CD4-positive, alpha-beta T cell treated with Interleukin-4 for 4 hours (primary cell): ENCODE measurements around the gene ARAP2.

Experiments
- DNase-seq: peaks from one replicate; pipeline ENCODE4 v3.0.0-alpha.2; 2020

Gene ARAP2

DNA sequence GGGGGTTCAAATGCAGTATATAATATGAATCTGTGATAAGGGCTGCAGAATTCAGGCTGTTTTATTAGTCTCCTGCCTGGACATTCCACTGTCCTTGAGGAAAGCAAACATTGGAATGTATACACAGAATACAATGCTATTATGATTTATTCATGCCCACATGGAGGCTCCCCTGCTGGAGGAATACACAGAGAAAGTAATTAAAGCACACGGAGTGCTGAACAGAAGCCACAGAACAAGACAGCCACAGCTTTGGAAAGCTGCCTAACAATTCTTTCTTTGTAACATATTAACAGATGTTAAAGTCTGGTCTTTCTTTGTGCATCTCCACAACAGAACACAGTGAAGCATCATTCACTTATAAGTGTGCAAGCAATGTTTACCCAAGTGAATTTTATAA is 155.8 kb downstream of the ARAP2 start:
- DNase-seq: no peak

DNA sequence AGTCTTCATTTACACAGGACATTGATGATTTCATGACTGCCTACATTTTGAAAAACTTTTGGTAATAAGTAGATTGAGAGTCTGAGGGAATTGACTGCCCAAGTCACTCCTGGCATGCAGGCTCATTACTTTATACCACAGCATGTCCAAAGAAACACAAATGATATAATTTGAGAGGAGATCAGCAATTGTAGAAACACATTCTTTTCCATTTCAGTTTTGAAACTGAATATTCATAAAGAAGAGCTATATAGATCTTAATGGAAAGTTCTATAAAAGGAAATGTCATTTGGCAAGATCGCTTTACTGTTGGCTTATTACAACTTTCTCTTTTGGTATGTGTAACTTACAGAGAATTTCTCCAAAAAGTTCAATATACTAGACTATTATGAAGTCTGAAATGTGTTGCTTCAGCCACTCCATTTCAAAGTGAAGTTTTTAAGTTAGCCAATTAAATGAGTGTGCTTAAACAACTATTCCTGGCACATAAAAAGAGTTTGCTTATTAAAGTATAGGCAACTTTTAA is 158.0 kb downstream of the ARAP2 start:
- no peak for DNase-seq

DNA sequence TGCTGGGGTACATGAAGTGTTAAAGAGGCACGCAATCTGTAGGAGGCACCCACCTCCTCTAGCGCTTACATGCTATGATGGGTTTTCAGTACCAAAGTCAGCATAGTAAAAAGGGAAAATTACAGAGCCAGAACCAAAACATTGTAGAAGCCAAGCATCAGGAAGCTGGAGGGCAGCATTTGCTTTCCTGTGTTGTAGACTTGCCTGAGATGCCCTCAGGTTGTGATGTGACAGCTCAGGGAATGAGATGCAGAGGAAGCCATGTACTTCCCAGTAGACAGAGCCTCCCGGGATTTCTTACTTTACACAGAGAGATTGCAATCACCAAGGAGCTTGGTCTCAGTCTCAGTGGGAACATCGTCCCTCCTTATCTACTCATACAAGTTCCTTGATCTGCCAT is 161.5 kb downstream of the ARAP2 start:
- no peak for DNase-seq

DNA sequence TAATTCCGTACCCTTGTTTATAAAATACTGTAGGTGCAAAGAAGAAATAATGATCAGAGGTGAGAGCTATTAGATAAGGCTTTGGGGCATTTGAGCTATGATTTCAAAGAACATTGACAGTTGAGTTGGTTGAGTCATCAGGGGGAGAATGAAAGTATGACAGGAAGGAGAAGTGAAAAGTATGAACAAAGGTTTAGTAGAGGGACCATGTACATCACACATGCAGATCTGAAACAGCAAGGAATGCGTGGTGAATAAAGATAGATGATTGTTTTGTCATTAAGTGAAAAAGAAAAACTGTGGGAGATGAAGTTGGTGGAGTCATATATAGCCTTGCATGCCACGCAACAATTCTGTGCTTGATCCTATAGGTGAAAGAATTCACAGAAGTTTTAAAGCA is 163.1 kb downstream of the ARAP2 start:
- no peak for DNase-seq

DNA sequence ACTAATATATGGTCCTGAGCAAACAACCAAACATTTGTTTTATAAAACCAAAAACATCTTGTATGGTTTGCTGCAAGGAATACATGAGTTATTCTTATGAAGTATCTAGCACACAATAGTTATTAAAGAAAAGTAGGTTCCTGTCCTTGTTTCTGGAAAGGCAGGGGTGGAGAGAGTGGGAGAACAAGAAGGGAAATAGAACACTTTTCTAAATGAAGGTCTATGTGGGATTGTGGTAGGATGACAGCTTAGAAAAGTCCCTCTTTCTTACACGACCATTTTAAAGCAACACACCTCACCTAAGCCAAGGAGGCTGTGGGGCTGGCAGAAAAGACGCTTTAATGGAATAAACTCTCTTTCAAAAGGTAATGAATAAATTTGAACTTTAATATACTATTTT is 164.6 kb downstream of the ARAP2 start:
- DNase-seq: no peak

DNA sequence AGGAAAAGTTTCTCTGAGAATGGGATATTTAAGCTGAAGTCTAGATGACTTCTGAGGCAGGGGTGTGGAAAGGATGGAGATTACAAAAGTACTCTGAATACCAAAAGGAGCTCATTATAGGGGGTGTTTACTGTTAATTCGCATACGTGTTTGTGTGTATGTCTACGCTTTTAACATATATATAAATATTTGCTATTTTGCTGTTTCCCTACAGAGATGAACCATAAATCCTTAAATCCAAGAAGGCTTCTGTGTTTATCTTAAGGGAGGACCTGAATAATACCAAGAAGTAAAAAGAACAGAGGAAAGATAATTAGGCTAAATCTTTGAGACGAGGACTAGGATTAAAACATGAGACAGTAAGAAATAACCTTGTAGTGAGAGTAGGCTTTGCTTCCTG is 166.0 kb downstream of the ARAP2 start:
- no peak for DNase-seq

DNA sequence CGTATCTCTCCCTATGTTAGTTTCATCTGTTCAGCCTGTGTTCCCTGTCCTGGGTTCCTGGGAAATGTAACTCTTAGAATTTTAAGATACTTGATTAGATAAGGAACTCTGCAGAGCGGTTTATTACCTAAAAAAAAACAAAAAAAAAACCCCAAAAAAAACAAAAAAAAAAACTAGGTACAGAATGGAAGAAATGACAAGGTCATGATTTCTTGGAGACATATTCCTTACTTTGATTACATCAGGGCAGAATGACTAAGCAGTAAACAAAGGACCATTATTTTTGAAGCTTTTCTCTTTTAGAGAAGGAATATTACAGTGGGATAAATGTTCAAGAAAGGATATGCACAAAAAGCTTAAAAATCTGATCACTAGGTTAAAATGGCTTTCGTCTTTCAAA is 171.8 kb downstream of the ARAP2 start:
- DNase-seq: no peak

DNA sequence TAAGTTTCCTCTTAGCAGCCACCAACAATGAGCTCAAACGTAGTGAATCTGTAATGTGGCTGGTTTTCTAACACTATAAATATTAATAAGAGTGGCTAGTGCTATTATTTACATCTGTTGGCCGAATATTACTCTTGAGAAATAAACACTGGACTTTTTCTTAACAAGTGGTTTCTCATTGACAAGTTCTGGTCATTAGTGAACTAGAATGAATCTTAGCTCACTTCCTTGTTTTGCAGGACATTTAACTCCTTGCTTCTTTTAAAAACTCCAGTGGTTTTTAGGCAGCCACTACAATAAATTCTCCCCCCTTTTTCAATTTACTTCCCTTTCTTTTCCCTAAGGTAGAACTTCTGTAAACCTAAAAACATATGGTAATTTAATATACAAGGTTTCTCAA is 177.2 kb downstream of the ARAP2 start:
- no peak for DNase-seq

DNA sequence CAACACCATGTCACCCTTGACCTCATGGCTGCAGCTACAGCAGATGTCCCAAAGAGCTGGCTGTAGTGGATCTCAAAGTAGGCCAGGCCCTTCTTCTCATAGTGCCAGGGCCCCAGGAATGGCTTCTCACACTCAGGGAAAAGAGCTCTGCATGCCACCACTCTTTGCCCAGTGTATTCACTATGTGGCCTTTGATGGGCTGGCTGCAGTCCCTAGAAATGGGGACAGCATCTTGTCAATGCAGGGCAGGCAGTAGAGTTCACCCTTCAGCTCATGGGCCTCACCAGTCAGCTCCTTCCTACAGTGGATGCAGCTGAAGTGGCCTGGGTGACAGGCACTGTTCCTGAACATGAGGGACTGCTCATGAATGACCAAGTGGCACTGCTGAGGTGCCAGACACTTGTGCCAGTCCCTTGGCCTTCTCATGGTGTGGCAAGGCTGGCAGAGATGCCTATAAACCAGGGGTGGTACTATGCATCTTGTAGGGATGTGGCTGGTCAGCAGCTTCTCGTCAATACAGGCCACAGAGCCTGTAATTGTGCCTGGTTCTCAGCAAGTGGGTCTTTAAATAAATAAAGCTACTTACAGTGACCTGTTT is 178.9 kb downstream of the ARAP2 start:
- no peak for DNase-seq

DNA sequence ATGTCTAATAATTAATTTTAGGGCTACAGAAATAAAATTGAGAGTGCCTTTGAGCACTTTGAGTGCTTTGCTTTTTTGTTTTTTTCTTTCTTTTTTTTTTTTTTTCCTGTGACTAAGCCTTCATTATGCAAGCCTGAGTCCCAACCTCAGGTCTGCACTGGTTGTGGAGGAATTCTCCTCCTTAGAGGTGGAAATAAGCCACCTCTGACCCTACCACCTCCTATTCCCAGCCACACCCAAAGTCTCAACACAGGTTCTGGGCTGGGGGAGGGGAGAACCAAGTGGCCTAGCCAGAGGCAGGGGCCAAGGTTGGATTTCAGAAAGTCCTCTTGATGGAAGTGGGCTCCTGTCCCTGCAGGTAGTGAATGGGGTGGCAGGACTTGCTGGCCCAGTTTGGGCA is 180.2 kb downstream of the ARAP2 start:
- DNase-seq: no peak

DNA sequence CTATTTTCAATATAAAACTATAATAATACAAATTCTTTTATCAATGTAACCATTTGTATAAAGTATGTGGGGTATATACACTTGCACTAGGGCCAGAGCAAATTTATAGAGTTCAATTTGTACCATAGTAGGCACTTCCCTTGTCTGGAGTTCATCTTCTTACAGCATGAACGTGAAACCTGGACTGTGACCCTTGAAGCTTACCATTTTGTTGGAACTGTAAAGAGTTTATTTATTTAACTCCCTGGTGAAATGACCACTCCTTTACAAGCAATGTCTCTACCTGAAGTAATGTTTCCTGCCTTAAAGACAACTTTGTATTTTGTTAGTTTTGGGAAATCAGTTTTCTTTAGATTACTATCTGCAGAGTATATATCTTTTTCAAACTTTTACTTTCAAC is 188.2 kb downstream of the ARAP2 start:
- no peak for DNase-seq

DNA sequence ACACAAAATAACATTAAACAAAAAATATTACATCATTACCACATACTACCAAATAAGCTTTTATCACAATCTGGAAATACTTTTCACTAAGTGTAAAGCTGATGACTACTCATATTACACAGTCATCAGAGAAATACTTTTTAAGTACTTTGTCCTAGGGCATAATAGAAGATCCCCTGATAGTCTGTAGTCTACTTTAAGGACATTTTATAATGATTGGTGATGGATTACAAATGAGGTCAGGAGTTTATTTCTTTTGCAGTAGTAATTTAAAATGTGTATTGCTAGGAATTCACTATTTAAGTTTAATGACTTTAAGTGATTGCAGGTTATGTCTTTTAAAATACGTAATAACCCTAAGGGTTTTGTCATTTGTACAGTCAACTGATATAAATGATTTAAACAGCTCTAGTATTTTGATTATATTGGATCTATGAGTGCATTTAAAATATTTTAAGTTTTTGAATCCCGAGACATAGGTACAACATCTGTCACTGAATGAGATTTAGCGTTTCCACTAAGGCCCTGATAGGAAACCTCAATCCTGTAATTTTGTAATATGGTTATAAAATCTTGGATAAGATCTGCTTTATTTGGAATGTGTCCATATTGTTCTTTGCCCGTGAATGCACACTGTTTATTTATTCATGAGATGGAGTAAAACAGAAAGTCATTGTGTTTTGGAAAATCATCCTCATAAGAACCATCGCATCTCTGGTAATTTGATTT is 189.5 kb downstream of the ARAP2 start:
- no peak for DNase-seq

DNA sequence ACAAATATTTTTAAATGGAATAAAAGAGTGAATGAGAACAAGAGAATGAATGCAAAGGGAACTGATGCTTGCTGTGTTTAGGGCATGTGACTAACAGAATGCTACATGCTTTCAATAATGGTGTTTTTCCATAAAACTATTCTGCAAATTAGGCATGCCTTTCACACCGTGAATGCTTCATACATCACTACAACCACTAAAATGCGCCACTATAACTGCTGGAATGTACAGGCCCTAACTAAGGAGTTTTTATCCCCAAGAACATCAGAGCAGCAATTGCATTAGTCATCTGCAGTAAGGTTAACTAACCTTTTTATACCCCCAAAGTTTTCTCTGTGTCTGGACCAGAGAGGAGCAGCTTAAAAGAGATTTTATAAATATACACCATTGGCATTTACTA is 190.4 kb downstream of the ARAP2 start:
- DNase-seq: no peak

DNA sequence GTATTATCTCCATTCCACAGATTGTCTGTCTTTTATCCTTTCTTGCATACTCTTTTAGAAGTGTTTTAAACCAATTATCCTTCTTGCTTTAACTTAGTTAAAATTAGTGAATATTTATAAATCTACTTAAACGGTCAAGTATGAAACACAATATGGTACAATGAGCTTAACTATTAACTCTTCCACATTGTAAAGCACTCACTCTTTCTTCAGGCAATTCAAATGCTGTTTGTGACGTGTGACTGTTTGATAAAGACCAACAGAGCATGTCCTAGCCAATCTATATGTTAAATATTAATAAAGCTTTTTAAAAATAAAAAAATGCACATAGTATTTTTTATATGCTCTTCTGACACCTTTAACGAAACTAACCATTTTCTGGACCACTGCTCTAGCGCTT is 192.7 kb downstream of the ARAP2 start:
- DNase-seq: no peak

DNA sequence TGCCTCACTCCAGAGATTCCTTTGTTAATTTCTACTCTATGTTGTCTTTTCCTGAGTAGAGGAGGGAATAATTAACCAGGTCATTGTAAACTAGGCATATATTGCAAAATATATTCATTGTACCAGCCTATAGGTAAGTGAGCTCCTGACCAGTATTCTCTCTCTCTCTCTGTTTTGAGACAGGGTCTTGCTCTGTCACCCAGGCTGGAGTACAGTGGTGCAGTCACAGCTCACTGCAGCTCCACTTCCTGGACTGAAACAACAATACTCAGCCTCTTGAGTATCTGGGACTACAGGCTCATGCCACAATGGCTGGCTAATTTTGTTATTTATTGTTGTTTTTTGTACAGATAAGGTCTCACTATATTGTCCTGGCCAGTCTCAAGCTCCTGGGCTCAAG is 198.3 kb downstream of the ARAP2 start:
- DNase-seq: no peak

DNA sequence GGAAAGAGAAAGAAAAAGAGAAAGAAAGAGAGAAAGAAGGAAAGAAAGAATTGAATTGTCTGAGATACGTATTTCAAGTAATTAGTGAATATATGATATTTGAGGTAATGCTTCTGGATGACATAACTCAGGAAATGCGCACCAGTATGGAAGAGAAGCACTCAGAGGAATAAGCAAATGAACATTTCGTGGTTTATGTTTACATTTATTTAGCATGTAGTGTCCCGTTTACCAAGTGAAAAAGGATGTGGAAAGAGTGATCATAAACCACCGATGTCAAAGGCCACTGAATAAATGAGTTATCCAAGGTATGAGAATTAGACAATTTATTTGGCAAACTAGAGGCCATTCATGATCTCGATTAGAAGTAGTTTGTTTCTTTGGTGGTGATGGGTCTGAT is 200.4 kb downstream of the ARAP2 start:
- no peak for DNase-seq

DNA sequence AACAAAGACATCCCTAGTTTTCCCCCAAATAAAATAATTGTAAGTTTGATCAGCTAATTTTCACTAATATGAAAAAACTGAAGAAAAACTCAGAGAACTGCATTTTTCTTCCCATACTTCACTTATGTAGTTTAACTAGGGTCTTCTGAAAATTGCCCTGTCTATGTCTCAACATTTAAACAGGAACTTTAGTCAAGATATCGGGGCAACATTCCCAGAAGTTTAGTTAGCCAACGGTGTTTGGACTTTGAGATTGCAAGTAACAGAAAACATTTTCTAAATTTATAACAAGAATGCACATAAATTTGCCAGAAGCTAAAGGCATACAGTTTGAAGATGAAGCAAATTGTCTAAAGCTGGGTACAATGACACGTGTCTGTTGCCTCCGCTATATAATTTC is 201.1 kb downstream of the ARAP2 start:
- DNase-seq: no peak

DNA sequence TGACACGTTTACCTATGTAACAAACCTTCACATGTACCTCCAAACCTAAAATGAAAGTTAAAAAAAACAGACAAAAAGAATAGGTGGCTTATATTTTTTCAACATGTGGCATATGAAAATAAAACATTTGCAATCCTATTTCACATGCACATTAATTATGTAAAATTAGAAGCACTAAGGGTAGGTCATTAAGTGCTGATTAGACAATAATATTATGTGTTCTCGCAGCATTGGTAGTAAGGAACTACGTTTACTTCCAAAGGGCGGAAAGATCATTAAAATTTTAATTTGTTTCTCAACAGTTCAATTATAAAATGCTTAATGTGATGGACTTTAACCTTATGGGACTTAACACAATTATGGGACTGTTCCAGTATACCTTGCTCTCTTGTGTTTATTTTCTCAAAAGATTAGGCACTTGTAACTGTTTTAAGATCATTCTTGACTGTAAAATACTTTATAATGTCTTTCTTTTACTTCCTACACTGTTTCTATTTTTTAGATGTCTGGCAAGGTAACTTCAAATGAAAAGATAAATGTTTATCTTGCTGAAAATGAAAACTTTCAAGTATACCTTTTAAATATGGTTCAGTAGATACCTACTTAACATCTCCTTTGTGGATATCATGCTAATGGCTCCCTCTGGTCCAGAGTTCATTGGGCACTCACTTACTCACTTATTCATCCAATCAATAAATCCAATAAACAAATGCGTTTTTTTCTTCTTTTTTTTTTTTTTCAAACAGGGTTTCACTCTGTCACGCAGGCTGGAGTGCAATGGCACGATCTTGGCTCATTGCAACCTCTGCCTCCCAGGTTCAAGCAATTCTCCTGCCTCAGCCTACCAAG is 202.0 kb downstream of the ARAP2 start:
- DNase-seq: no peak

DNA sequence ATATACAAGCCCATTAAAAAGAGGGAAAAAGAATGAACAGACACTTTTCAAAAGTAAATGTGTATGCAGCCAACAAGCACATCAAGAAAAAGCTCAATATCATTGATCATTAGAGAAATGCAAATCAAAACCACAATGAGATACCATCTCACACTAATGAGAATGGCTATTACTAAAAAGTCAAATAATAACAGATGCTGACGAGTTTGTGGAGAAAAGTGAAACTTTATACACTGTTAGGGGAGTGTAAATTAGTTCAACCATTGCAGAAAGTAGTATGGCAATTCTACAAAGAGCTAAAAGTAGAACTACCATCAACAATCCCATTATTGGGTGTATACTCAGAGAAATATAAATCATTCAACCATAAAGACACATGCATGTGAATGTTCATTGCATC is 203.0 kb downstream of the ARAP2 start:
- DNase-seq: no peak

DNA sequence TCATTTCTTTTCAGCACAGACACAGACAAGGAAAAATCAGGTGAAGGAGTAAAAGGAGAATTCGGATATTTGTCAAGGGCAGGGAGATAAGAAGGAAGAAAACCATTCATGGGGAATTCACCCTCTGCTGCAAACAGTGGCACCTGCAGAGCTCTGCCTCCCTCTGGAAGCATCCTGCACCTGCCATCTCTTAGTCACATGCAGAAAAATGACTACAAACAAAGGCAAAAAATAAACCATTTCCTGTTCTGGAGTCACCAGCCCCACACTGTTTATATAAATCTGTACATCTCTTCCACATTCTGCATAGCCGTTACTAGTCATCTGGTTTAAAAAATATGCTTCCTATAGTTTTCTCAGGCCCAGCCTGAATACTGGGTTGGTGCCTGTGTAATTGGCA is 205.3 kb downstream of the ARAP2 start:
- no peak for DNase-seq

DNA sequence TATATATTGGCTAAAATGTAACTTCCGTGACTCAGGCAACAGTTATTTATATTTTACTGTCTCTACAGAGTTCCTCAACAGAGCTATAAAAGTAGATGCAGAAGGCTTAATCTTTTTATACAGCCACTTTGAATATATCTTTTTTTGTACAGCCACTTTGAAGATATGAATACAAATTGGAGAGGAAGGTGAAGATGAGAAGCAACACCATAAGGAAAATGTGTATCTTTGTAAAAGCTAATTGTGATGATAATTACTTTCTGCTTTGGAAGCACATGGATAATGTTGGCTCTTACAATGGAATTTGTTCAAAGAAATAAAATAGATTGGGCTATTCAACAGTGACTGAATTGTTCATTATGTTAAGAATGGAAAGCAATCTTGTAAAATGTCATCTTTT is 205.8 kb downstream of the ARAP2 start:
- DNase-seq: no peak

DNA sequence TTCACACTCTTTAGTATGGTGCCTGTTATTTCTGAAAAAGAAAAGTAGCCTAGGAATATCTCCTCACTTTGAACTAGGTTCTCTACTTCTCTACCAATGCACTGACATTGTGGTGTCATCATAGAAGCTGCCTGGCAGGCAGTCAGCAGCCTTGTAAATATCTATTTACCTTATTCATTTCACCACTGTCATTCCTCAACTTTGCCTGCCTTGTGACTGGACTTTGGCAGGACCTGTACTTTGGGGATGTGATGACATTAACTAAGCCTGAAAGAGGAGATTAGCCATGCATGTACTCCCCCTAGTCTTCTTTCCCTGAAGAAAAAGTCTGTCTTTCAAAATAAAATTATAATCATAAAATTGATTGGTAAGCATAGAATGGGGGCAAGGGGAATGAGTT is 207.2 kb downstream of the ARAP2 start:
- no peak for DNase-seq

DNA sequence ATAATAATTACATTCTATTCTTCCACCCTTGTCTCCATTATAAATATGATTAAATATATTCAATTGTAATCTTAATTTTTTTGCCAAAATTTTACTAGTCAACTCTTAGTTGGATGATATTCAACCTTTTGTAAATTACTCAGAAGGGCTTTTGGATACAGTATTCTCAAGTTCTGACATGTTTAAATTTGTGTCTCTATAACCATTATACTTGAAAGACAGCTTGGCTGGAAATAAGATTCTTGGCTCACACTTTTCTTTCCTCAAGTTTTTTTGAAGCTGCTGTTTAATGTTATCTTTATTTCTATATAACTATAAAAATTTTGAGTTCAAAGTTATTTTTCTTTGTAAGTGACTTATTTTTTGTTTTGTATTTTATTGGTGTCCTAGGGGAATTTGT is 214.4 kb downstream of the ARAP2 start:
- DNase-seq: no peak

DNA sequence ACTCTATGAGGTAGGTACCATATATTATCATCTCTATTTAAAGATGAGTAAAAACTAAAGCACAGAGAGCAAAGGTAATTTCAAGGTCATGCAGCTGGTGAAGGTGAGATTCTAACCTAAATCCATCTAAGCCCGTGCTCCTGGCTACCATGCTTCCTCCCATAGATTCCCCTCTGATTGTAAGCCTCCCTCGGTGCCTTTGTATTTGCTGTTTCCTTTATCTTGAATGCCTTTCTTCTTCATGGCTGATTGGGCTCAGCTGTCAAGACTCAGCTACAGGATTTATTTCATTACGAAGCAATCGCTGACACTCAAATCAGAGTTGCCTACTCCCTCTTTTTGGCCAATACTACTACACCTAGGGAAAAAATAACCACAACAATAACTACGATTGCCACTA is 217.1 kb downstream of the ARAP2 start:
- DNase-seq: no peak
